Muscle layer of colon (tissue), 2 donors: ENCODE measurements around the gene TUBAL3.
"Not testable (repeated sequence)": the region's sequence is repeated elsewhere in the genome, so short reads cannot be mapped to it uniquely, and the experiment has no call there.

ENCODE experiments used
- H3K27ac ChIP-seq: one replicate; pipeline ENCODE4 v1.7.0; 2013; ENCODE audit warnings: low read depth, mild to moderate bottlenecking, low read length, moderate library complexity
- H3K27me3 ChIP-seq, 2 donors: one replicate each; pipeline ENCODE4 v1.7.0; 2013; ENCODE audit warnings: low read length in 2 of 2, mild to moderate bottlenecking in 2 of 2; ENCODE audit not compliant: insufficient read depth in 2 of 2, control insufficient read depth in 1 of 2
- H3K36me3 ChIP-seq: one replicate; pipeline ENCODE4 v1.7.0; 2013; ENCODE audit warnings: mild to moderate bottlenecking, low read length; ENCODE audit not compliant: insufficient read depth
- H3K4me1 ChIP-seq: one replicate; pipeline ENCODE4 v1.7.0; 2013; ENCODE audit warnings: mild to moderate bottlenecking, low read length; ENCODE audit not compliant: insufficient read depth
- H3K4me3 ChIP-seq, 2 donors: one replicate each; pipeline ENCODE4 v1.7.0; 2013; ENCODE audit warnings: low read length in 2 of 2, low read depth in 1 of 2, mild to moderate bottlenecking in 1 of 2, moderate library complexity in 1 of 2
- H3K9ac ChIP-seq: one replicate; pipeline ENCODE4 v1.7.0; 2013; ENCODE audit warnings: low read length
- H3K9me3 ChIP-seq: one replicate; pipeline ENCODE4 v1.7.0; 2013; ENCODE audit warnings: mild to moderate bottlenecking, low read length
- donor health status: abdominal sarcoma.
- donor health status: Adenocarcinoma of cecum.

TUBAL3 gene

DNA sequence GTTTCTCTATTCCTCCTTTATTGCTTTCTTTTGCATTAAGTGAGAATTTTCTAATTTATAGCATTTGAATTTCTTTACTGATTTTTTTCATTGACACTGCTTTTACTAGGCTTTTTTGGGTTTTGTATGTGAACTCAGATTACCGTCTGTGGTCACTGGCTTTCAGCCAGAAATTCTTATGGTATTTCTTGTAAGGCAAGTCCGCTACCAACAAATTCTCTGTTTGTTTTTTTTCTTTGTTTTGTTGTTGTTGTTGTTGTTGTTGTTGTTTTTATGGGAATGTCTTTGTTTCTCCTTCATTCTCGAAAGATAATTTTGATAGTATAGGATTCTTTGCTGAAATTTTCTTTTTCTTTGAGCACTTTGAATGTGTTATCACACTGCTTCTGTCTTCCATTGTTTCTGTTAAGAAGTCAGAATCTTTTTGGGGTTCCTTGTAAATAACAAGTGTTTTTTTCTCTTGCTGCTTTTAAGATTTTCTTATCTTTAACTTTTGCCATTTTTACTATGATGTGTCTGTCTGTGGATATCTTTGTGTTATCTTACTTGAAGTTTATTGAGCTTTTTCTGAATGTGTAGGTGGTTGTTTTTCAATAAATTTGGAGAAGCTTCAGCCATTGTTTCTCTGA, 15.0 kb upstream of the TUBAL3 start:
- no peaks in the 10 kb centered on the region for H3K4me1 ChIP-seq
- no peaks in the 10 kb centered on the region for H3K36me3 ChIP-seq
- no peaks in the 10 kb centered on the region for H3K9me3 ChIP-seq
- no peak overlapping the region for H3K4me3 ChIP-seq
- H3K9ac ChIP-seq, result no peak overlapping the region
- no peaks in the 10 kb centered on the region for H3K27me3 ChIP-seq
- H3K27ac ChIP-seq, result no peak overlapping the region

GRCh38 chr10:5418584-5418983, 14.0 kb upstream of the TUBAL3 start:
- no peaks in the 10 kb centered on the region for H3K27me3 ChIP-seq
- H3K9ac ChIP-seq, result no peak overlapping the region
- H3K4me1 ChIP-seq, result no peaks in the 10 kb centered on the region
- H3K4me3 ChIP-seq, result no peak overlapping the region
- H3K9me3 ChIP-seq, result no peaks in the 10 kb centered on the region
- H3K36me3 ChIP-seq, result no peaks in the 10 kb centered on the region
- H3K27ac ChIP-seq, result no peak overlapping the region

- H3K4me1 ChIP-seq, result peaks cover 2% of the 10 kb centered on the region
- no peaks in the 10 kb centered on the region for H3K9me3 ChIP-seq
- H3K36me3 ChIP-seq, result no peaks in the 10 kb centered on the region
- H3K4me3 ChIP-seq, result no peak overlapping the region
- no peak overlapping the region for H3K9ac ChIP-seq
- H3K27me3 ChIP-seq, result no peaks in the 10 kb centered on the region
- no peak overlapping the region for H3K27ac ChIP-seq
Observed at GRCh38 chr10:5416981-5417380, 12.4 kb upstream of the TUBAL3 start.

- Histone ChIP-seq H3K4me1 (peaks cover 3% of the 10 kb centered on the region), H3K36me3 (no peaks in the 10 kb centered on the region), H3K9ac (peak overlapping the region; percentile 22), H3K9me3 (no peaks in the 10 kb centered on the region), H3K27me3 (no peaks in the 10 kb centered on the region), H3K27ac (no peak overlapping the region), H3K4me3 (peak overlapping the region; percentile 9 to 52)
Observed at GRCh38 chr10:5413012-5413938, 8.6 kb upstream of the TUBAL3 start.

- H3K27ac ChIP-seq, result no peak within 1 kb of the TSS
Observed at GRCh38 chr10:5412277-5412941, 7.8 kb upstream of the TUBAL3 start, which contains the start of gene NET1. NET1 (plus strand) TSS chr10:5412557; CDS start chr10:5412693, 136 bp downstream.

DNA sequence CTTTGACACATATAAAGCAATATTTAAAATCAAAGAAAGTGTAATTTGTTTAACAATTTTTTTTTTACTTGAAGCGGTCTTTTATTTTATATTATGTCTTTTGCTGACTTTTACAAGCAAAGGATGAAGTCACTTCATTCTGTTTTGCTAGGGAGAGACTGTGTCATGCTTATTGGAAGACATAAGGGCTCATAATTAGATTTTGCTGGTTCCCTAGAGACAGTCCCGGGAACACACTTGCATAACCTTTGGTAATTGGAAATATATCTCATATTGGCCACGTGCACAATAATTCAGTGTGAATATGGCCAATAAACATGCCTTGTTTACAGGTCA, 7.3 kb upstream of the TUBAL3 start:
- Histone ChIP-seq H3K27ac (no peak overlapping the region), H3K27me3 (no peaks in the 10 kb centered on the region), H3K9ac (no peak overlapping the region), H3K9me3 (no peaks in the 10 kb centered on the region), H3K4me1 (peaks cover 3% of the 10 kb centered on the region), H3K4me3 (peak overlapping the region in 1 of 2 donors; percentile 52), H3K36me3 (no peaks in the 10 kb centered on the region)

More at GRCh38 chr10:5412277-5412941, 7.8 kb upstream of the TUBAL3 start, which contains the start of gene NET1:
- Histone ChIP-seq H3K36me3 (no peaks in the 10 kb centered on the region), H3K9me3 (no peaks in the 10 kb centered on the region), H3K9ac (peak within 1 kb of the TSS; percentile 22), H3K27me3 (no peaks in the 10 kb centered on the region), H3K4me1 (peaks cover 3% of the 10 kb centered on the region), H3K4me3 (peak within 1 kb of the TSS; percentile 52 to 60)

DNA sequence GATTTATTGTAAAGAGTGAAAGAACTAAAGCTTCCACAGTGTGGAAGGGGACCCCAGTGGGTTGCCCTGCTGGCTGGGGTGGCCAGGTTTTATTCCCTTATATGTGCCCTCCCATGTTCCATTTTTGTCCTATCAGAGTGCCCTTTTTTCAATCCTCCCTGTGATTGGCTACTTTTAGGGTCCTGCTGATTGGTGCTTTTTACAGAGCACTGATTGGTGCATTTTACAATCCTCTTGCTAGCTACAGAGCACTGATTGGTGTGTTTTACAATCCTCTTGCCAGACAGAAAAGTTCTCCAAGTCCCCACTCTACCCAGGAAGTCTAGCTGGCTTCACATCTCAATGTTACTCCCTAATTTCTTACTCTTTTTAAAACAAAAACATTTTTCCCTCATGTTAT, 6.2 kb upstream of the TUBAL3 start:
- H3K4me3 ChIP-seq, H3K9me3 ChIP-seq, H3K27me3 ChIP-seq, H3K36me3 ChIP-seq, H3K4me1 ChIP-seq, H3K27ac ChIP-seq, H3K9ac ChIP-seq: not testable (repeated sequence)

DNA sequence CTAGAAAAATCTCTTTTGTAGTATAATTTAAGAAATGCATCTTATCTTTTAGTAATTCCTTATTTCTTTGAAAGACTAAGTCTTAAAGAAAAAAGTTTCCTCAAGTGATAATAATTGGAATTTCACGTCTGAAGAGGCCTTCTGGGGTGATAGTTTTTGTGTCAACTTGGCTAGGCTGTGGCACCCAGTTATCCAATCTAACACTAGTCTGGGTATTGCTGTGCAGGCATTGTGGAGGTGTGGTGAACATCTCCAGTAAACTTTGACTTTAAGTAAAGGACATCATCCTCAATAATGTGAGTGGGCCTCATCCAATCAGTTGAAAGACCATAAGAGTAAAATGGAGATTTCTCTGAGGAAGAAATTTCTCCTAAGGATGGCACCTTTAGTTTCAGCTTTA, 2.3 kb upstream of the TUBAL3 start:
- H3K4me1 ChIP-seq, result peaks cover under 1% of the 10 kb centered on the region
- H3K27ac ChIP-seq, result no peak overlapping the region

GRCh38 chr10:5402798-5403197, 1.8 kb downstream of the TUBAL3 start:
- Histone ChIP-seq H3K9ac (no peak overlapping the region), H3K4me3 (no peak overlapping the region)

More for the DNA sequence above, 2.3 kb upstream of the TUBAL3 start:
- H3K36me3 ChIP-seq, result no peaks in the 10 kb centered on the region
- no peak overlapping the region for H3K9ac ChIP-seq
- H3K27me3 ChIP-seq, result no peaks in the 10 kb centered on the region
- no peaks in the 10 kb centered on the region for H3K9me3 ChIP-seq
- no peak overlapping the region for H3K4me3 ChIP-seq

GRCh38 chr10:5400468-5401240, 4.0 kb downstream of the TUBAL3 start:
- Histone ChIP-seq H3K4me1 (no peaks in the 10 kb centered on the region), H3K9ac (no peak overlapping the region), H3K9me3 (no peaks in the 10 kb centered on the region), H3K4me3 (no peak overlapping the region), H3K36me3 (no peaks in the 10 kb centered on the region), H3K27me3 (no peaks in the 10 kb centered on the region), H3K27ac (no peak overlapping the region)

More at GRCh38 chr10:5402798-5403197, 1.8 kb downstream of the TUBAL3 start:
- Histone ChIP-seq H3K36me3 (no peaks in the 10 kb centered on the region), H3K4me1 (no peaks in the 10 kb centered on the region), H3K9me3 (no peaks in the 10 kb centered on the region), H3K27ac (no peak overlapping the region), H3K27me3 (no peaks in the 10 kb centered on the region)

GRCh38 chr10:5399332-5399731, 5.3 kb downstream of the TUBAL3 start:
- no peaks in the 10 kb centered on the region for H3K27me3 ChIP-seq
- no peaks in the 10 kb centered on the region for H3K36me3 ChIP-seq
- no peak overlapping the region for H3K27ac ChIP-seq
- no peak overlapping the region for H3K9ac ChIP-seq
- H3K4me3 ChIP-seq, result no peak overlapping the region
- H3K4me1 ChIP-seq, result no peaks in the 10 kb centered on the region
- no peaks in the 10 kb centered on the region for H3K9me3 ChIP-seq
